SK-N-SH (cell line): Measurements from ENCODE around the gene WIPF2. TPM values are rescaled to one million over a fixed set of nuclear protein-coding genes. Genes with fewer than 3 reads are reported as not detected.

Experiments
- CTCF ChIA-PET: fragments of 300-600, 350-600 bp; formaldehyde crosslinking; extraction: SDS; loops from one replicate; lab custom pipeline; 2021; lab: Yijun Ruan, JAX
- POLR2A ChIA-PET: fragments of 350-600 bp; sonication (Branson Sonifier 250); formaldehyde crosslinking; extraction: SDS; loops from one replicate; lab custom pipeline; 2020; ENCODE audit warnings: antibody characterized with exemption, inconsistent platforms; lab: Yijun Ruan, JAX
- DNase-seq: peaks from one replicate; pipeline ENCODE4 v3.0.0; 2012
- H2AFZ ChIP-seq: fragments of 200-600 bp; sonication (generic); 2 replicates; pipeline ENCODE4 v1.8.1; 2016; ENCODE audit warnings: antibody characterized with exemption, mild to moderate bottlenecking, low read depth
- H3F3A ChIP-seq: fragments of 200-600 bp; sonication (generic); replicated peaks from 2 replicates; pipeline ENCODE3; 2016; ENCODE audit warnings: antibody characterized with exemption, mild to moderate bottlenecking; ENCODE audit not compliant: insufficient read depth
- H3K27ac ChIP-seq, 2 experiments: fragments of 200-500 bp in 1 of 2; fragments of 200-600 bp in 1 of 2; sonication (Bioruptor generic) in 1 of 2; sonication (generic), shearing (Covaris generic) in 1 of 2; 2 replicates each; pipeline versions ENCODE4 v1.5.1 to v1.6.1; 2014 to 2016; ENCODE audit warnings: low read depth in 2 of 2, inconsistent platforms in 1 of 2, low read length in 1 of 2, mild to moderate bottlenecking in 1 of 2, mixed read lengths in 1 of 2
- H3K27me3 ChIP-seq: fragments of 200-600 bp; sonication (generic), shearing (Covaris generic); 2 replicates; pipeline ENCODE4 v1.6.1; 2016; ENCODE audit warnings: mixed run types; ENCODE audit not compliant: insufficient read depth
- H3K36me3 ChIP-seq, 2 experiments: fragments of 200-500 bp in 1 of 2; fragments of 200-600 bp in 1 of 2; sonication (Bioruptor generic) in 1 of 2; sonication (generic) in 1 of 2; replicated peaks in 1 of 2; 2 replicates each; pipeline versions ENCODE3 to v1.5.1; 2014 to 2016; ENCODE audit warnings: low read length in 1 of 2, mild to moderate bottlenecking in 1 of 2; ENCODE audit not compliant: insufficient read depth in 2 of 2, control insufficient read depth in 1 of 2
- H3K4me1 ChIP-seq, 2 experiments: fragments of 200-500 bp in 1 of 2; fragments of 200-600 bp in 1 of 2; sonication (Bioruptor generic) in 1 of 2; sonication (generic), shearing (Covaris generic) in 1 of 2; 2 replicates each; pipeline versions ENCODE4 v1.5.1 to v1.6.1; 2014 to 2016; ENCODE audit warnings: low read depth in 1 of 2, low read length in 1 of 2, mixed run types in 1 of 2; ENCODE audit not compliant: insufficient read depth in 2 of 2, control insufficient read depth in 1 of 2
- H3K4me2 ChIP-seq: fragments of 200-600 bp; sonication (generic), shearing (Covaris generic); 2 replicates; pipeline ENCODE4 v1.6.1; 2017; ENCODE audit warnings: mixed run types
- H3K4me3 ChIP-seq, 2 experiments: fragments of 200-500 bp in 1 of 2; fragments of 200-600 bp in 1 of 2; sonication (Bioruptor generic) in 1 of 2; sonication (generic), shearing (Covaris generic) in 1 of 2; 2 replicates each; pipeline versions ENCODE4 v1.5.1 to v1.8.1; 2014 to 2016; ENCODE audit warnings: low read depth in 2 of 2, inconsistent platforms in 1 of 2, low read length in 1 of 2, mild to moderate bottlenecking in 1 of 2, mixed read lengths in 1 of 2, moderate library complexity in 1 of 2
- H3K79me2 ChIP-seq: fragments of 200-600 bp; sonication (generic); 2 replicates; pipeline ENCODE4 v1.8.1; 2017; ENCODE audit warnings: mild to moderate bottlenecking; ENCODE audit not compliant: insufficient read depth
- H3K9ac ChIP-seq: fragments of 200-600 bp; sonication (generic); 2 replicates; pipeline ENCODE4 v1.6.1; 2017; ENCODE audit warnings: mixed run types
- H3K9me2 ChIP-seq: fragments of 200-600 bp; sonication (generic); 2 replicates; pipeline ENCODE4 v1.6.1; 2017; ENCODE audit warnings: mixed run types
- H3K9me3 ChIP-seq: fragments of 200-600 bp; sonication (generic); 2 replicates; pipeline ENCODE4 v1.6.1; 2017; ENCODE audit warnings: mixed run types, mild to moderate bottlenecking, moderate library complexity
- H4K20me1 ChIP-seq: fragments of 200-600 bp; sonication (generic); 2 replicates; pipeline ENCODE4 v1.6.1; 2017; ENCODE audit warnings: mild to moderate bottlenecking, mixed run types; ENCODE audit not compliant: insufficient read depth
- CHD2 ChIP-seq: fragments of 150-350 bp; IDR thresholded peaks from 2 replicates; pipeline ENCODE4 v1.6.1; 2018; ENCODE audit warnings: low read length; ENCODE audit not compliant: partially characterized antibody
- CTCF ChIP-seq: fragments of 200-600 bp; sonication (generic); IDR thresholded peaks from 2 replicates; pipeline ENCODE4 v1.6.1; 2017; ENCODE audit warnings: antibody characterized with exemption, mild to moderate bottlenecking, moderate library complexity
- ELF1 ChIP-seq: IDR thresholded peaks from 2 replicates; pipeline ENCODE4 v1.4.0; 2012
- FOXJ3 ChIP-seq: sonication (generic); formaldehyde crosslinking; IDR thresholded peaks from 2 replicates; pipeline ENCODE4 v1.5.1; 2020; ENCODE audit warnings: mild to moderate bottlenecking, missing genetic modification reagents
- JUND ChIP-seq: IDR thresholded peaks from 2 replicates; pipeline ENCODE4 v1.4.0; 2012
- MEF2A ChIP-seq: IDR thresholded peaks from 2 replicates; pipeline ENCODE4 v1.4.0; 2012; ENCODE audit warnings: low read depth, borderline replicate concordance
- MXI1 ChIP-seq: IDR thresholded peaks from 2 replicates; pipeline ENCODE4 v1.6.1; 2012; ENCODE audit warnings: mild to moderate bottlenecking, low read depth, low read length, improper control_type of control experiment
- NFIC ChIP-seq: IDR thresholded peaks from 2 replicates; pipeline ENCODE4 v1.4.0; 2012; ENCODE audit warnings: borderline replicate concordance
- NRF1 ChIP-seq: IDR thresholded peaks from 2 replicates; pipeline ENCODE4 v1.6.1; 2012; ENCODE audit warnings: low read depth, mild to moderate bottlenecking, low read length
- PBX3 ChIP-seq: IDR thresholded peaks from 2 replicates; pipeline ENCODE4; 2012
- POLR2AphosphoS5 ChIP-seq: IDR thresholded peaks from 2 replicates; pipeline ENCODE4 v1.6.1; 2012; ENCODE audit warnings: low read depth, low read length
- RAD21 ChIP-seq: IDR thresholded peaks from 2 replicates; pipeline ENCODE4 v1.6.1; 2012; ENCODE audit warnings: mild to moderate bottlenecking, low read length
- RCOR1 ChIP-seq: fragments of 150-350 bp; IDR thresholded peaks from 2 replicates; pipeline ENCODE4 v1.6.1; 2017; ENCODE audit warnings: antibody characterized with exemption, low read length
- SIN3A ChIP-seq: IDR thresholded peaks from 2 replicates; pipeline ENCODE4 v1.6.1; 2012; ENCODE audit warnings: low read depth, mild to moderate bottlenecking, low read length, moderate library complexity, borderline replicate concordance
- SMC3 ChIP-seq: IDR thresholded peaks from 2 replicates; pipeline ENCODE4 v1.6.1; 2012; ENCODE audit warnings: low read depth, low read length, improper control_type of control experiment
- TAF1 ChIP-seq: IDR thresholded peaks from 2 replicates; pipeline ENCODE4 v1.6.1; 2012; ENCODE audit warnings: low read depth, mild to moderate bottlenecking, low read length, moderate library complexity, borderline replicate concordance
- TEAD4 ChIP-seq: IDR thresholded peaks from 2 replicates; pipeline ENCODE4 v1.4.0; 2012; ENCODE audit warnings: mild to moderate bottlenecking, borderline replicate concordance; ENCODE audit not compliant: insufficient read depth
- YY1 ChIP-seq: IDR thresholded peaks from 2 replicates; pipeline ENCODE4 v1.4.0; 2012; ENCODE audit warnings: low read depth, mild to moderate bottlenecking
- WGBS: methylation state at CpG from one replicate; pipeline ENCODE4 v1.1.6; 2017; ENCODE audit warnings: low lambda C conversion rate; 5-methylcytosine and 5-hydroxymethylcytosine counted together
- polyA plus RNA-seq, 3 experiments: library from polyadenylated mRNA; depleted of rRNA; stranded (reverse); fragments of >200 nt; gene quantifications; 2 replicates each; pipeline ENCODE4 v1.2.3, GENCODE V29; 2012
- TF ChIP-seq, protein P1 (sequence below): fragments of 150-350 bp; IDR thresholded peaks from 2 replicates; pipeline ENCODE4 v1.6.1; 2016; ENCODE audit warnings: mild to moderate bottlenecking, low read depth, low read length
- TF ChIP-seq, protein P2 (sequence below): IDR thresholded peaks from 2 replicates; pipeline ENCODE4 v1.4.0; 2012; ENCODE audit warnings: low read depth, borderline replicate concordance
- TF ChIP-seq, protein P3 (sequence below): IDR thresholded peaks from 2 replicates; pipeline ENCODE4 v1.6.1; 2012; ENCODE audit warnings: mild to moderate bottlenecking, low read depth, low read length, moderate library complexity
- TF ChIP-seq, protein P4 (sequence below): IDR thresholded peaks from 2 replicates; pipeline ENCODE4 v1.4.0; 2012; ENCODE audit warnings: low read depth

Gene WIPF2
- polyA plus RNA-seq, 1 of the 3 experiments (the other 2 are of a cell fraction), result 6.8 TPM

GRCh38 chr17:40307001-40307730 lies 88.1 kb downstream of the WIPF2 start:
- peaks cover 0 to 4% of the 10 kb centered on the region in 2 experiments for H3K36me3 ChIP-seq
- H2AFZ ChIP-seq, result no peak overlapping the region
- DNase-seq, result peak; percentile 70
- peak overlapping the region; percentile 95 to 99 for H3K27ac ChIP-seq
- H3K9ac ChIP-seq, result peak overlapping the region; percentile 26; the same call in 1 of the 2 replicates
- ChIA-PET CTCF (interaction anchor here (1.2 to 36.0 kb wide), 8 partner anchors 17 to 253 kb away, joined by 3 to 1706 read pairs (median 6); partner anchors contain the start of genes GJD3, IGFBP4 and TOP2A), POLR2A (interaction anchor here (0.5 to 3.5 kb wide), 17 partner anchors 9 to 856 kb away, joined by 3 to 21 read pairs (median 5); partner anchors contain the start of genes TOP2A and WIPF2)
- H3K4me3 ChIP-seq, result peak overlapping the region; percentile 3 to 48; a peak in 1 of 4 replicates
- WGBS, result 13% methylated on average over 10 of the region's 10 CpGs
- H3K9me3 ChIP-seq, result no peaks in the 10 kb centered on the region
- H3K27me3 ChIP-seq, result no peaks in the 10 kb centered on the region
- peaks cover 16% of the 10 kb centered on the region; the same call in 1 of the 2 replicates for H3K79me2 ChIP-seq
- peaks cover 65 to 85% of the 10 kb centered on the region in 2 experiments for H3K4me1 ChIP-seq
- H4K20me1 ChIP-seq, result no peaks in the 10 kb centered on the region
- peak overlapping the region; percentile 81 for H3K4me2 ChIP-seq
- no peaks in the 10 kb centered on the region for H3K9me2 ChIP-seq
- peaks cover 65% of the 10 kb centered on the region for H3F3A ChIP-seq
- TF ChIP-seq NFIC (peak; percentile 96), YY1 (no peak), CHD2 (peak; percentile 92), ELF1 (peak; percentile 11; the same call in 1 of the 2 replicates), MXI1 (peak; percentile 59; the same call in 1 of the 2 replicates), RCOR1 (peak; percentile 56), TAF1 (0 out of 2 replicates have a peak, but pooled peaks have one; percentile 30), JUND (peak; percentile 84), SMC3 (no peak; the same call in 1 of the 2 replicates), TEAD4 (peak; percentile 61; the same call in 1 of the 2 replicates), MEF2A (no peak), RAD21 (peak; percentile 39), SIN3A (peak; percentile 77; the same call in 1 of the 2 replicates), CTCF (no peak), POLR2AphosphoS5 (peak; percentile 74; the same call in 1 of the 2 replicates), FOXJ3 (peak; percentile 51; the same call in 1 of the 2 replicates), NRF1 (no peak), PBX3 (peak; percentile 95)
- TF ChIP-seq, protein P1, sequence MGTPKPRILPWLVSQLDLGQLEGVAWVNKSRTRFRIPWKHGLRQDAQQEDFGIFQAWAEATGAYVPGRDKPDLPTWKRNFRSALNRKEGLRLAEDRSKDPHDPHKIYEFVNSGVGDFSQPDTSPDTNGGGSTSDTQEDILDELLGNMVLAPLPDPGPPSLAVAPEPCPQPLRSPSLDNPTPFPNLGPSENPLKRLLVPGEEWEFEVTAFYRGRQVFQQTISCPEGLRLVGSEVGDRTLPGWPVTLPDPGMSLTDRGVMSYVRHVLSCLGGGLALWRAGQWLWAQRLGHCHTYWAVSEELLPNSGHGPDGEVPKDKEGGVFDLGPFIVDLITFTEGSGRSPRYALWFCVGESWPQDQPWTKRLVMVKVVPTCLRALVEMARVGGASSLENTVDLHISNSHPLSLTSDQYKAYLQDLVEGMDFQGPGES, result no peak
- TF ChIP-seq, protein P2, sequence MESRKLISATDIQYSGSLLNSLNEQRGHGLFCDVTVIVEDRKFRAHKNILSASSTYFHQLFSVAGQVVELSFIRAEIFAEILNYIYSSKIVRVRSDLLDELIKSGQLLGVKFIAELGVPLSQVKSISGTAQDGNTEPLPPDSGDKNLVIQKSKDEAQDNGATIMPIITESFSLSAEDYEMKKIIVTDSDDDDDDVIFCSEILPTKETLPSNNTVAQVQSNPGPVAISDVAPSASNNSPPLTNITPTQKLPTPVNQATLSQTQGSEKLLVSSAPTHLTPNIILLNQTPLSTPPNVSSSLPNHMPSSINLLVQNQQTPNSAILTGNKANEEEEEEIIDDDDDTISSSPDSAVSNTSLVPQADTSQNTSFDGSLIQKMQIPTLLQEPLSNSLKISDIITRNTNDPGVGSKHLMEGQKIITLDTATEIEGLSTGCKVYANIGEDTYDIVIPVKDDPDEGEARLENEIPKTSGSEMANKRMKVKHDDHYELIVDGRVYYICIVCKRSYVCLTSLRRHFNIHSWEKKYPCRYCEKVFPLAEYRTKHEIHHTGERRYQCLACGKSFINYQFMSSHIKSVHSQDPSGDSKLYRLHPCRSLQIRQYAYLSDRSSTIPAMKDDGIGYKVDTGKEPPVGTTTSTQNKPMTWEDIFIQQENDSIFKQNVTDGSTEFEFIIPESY, result peak; percentile 59
- TF ChIP-seq, protein P3, sequence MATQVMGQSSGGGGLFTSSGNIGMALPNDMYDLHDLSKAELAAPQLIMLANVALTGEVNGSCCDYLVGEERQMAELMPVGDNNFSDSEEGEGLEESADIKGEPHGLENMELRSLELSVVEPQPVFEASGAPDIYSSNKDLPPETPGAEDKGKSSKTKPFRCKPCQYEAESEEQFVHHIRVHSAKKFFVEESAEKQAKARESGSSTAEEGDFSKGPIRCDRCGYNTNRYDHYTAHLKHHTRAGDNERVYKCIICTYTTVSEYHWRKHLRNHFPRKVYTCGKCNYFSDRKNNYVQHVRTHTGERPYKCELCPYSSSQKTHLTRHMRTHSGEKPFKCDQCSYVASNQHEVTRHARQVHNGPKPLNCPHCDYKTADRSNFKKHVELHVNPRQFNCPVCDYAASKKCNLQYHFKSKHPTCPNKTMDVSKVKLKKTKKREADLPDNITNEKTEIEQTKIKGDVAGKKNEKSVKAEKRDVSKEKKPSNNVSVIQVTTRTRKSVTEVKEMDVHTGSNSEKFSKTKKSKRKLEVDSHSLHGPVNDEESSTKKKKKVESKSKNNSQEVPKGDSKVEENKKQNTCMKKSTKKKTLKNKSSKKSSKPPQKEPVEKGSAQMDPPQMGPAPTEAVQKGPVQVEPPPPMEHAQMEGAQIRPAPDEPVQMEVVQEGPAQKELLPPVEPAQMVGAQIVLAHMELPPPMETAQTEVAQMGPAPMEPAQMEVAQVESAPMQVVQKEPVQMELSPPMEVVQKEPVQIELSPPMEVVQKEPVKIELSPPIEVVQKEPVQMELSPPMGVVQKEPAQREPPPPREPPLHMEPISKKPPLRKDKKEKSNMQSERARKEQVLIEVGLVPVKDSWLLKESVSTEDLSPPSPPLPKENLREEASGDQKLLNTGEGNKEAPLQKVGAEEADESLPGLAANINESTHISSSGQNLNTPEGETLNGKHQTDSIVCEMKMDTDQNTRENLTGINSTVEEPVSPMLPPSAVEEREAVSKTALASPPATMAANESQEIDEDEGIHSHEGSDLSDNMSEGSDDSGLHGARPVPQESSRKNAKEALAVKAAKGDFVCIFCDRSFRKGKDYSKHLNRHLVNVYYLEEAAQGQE, result peak; percentile 63; the same call in 1 of the 2 replicates
- TF ChIP-seq, protein P4, sequence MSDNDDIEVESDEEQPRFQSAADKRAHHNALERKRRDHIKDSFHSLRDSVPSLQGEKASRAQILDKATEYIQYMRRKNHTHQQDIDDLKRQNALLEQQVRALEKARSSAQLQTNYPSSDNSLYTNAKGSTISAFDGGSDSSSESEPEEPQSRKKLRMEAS, result no peak
